GM12878 (cell line): Measurements from ENCODE around the gene C19orf81.

ENCODE experiments used
- CTCF ChIP-seq, 3 experiments: IDR thresholded peaks in 2 of 3; conservative IDR thresholded peaks in 1 of 3; 2 replicates each; pipeline ENCODE4 v1.5.1; 2011; ENCODE audit warnings: low read depth in 3 of 3, low read length in 3 of 3, mild to moderate bottlenecking in 3 of 3, control low read depth in 2 of 3, moderate library complexity in 2 of 3, inconsistent platforms in 1 of 3, mixed read lengths in 1 of 3; ENCODE audit not compliant: control insufficient read depth in 2 of 3, insufficient read depth in 1 of 3; ENCODE audit errors: extremely low read depth in 1 of 3
- FOXK2 ChIP-seq: fragments of 450-650 bp; IDR thresholded peaks from 2 replicates; pipeline ENCODE4 v1.6.1; 2017; ENCODE audit warnings: mild to moderate bottlenecking, moderate library complexity
- MEF2B ChIP-seq: fragments of 450-650 bp; IDR thresholded peaks from 2 replicates; pipeline ENCODE4 v1.6.1; 2018; ENCODE audit warnings: mild to moderate bottlenecking, moderate library complexity; ENCODE audit not compliant: partially characterized antibody, poor library complexity, severe bottlenecking
- NBN ChIP-seq: fragments of 450-650 bp; IDR thresholded peaks from 2 replicates; pipeline ENCODE4 v1.6.1; 2016
- POLR2AphosphoS5 ChIP-seq: IDR thresholded peaks from 2 replicates; pipeline ENCODE4 v1.6.1; 2011; ENCODE audit warnings: mild to moderate bottlenecking, low read length, inconsistent platforms
- SMAD5 ChIP-seq: IDR thresholded peaks from 2 replicates; pipeline ENCODE4 v1.6.1; 2016; ENCODE audit warnings: antibody characterized with exemption, low read depth
- SP1 ChIP-seq: IDR thresholded peaks from one replicate; pipeline ENCODE4 v1.6.1; 2011; ENCODE audit warnings: low read depth, low read length
- STAT1 ChIP-seq: fragments of 450-650 bp; conservative IDR thresholded peaks from 2 replicates; pipeline ENCODE4 v1.6.1; 2014; ENCODE audit warnings: antibody characterized with exemption, mild to moderate bottlenecking
- TAF1 ChIP-seq: IDR thresholded peaks from 2 replicates; pipeline ENCODE4 v1.6.1; 2011; ENCODE audit warnings: mild to moderate bottlenecking, low read depth, low read length, borderline replicate concordance
- TBL1XR1 ChIP-seq: IDR thresholded peaks from 2 replicates; pipeline ENCODE4 v1.6.1; 2012; ENCODE audit warnings: low read depth, low read length, improper control_type of control experiment
- ZNF24 ChIP-seq: fragments of 450-650 bp; IDR thresholded peaks from 2 replicates; pipeline ENCODE4 v1.6.1; 2017; ENCODE audit warnings: antibody characterized with exemption, mild to moderate bottlenecking

- no peak for TF ChIP-seq CTCF (IDR thresholded peaks at IDR 0.05 in 2 of 3, conservative IDR thresholded peaks at IDR 0.05 in 1 of 3; ENCODE audit: control insufficient read depth in 2 of 3, extremely low read depth in 1 of 3, insufficient read depth in 1 of 3, low read depth in 3 of 3, low read length in 3 of 3)
- no peak for TF ChIP-seq FOXK2
- TF ChIP-seq TBL1XR1 = no peak
- TF ChIP-seq ZNF24 = no peak
- TF ChIP-seq SMAD5 = no peak
- TF ChIP-seq POLR2AphosphoS5 = no peak
- no peak for TF ChIP-seq MEF2B
- no peak for TF ChIP-seq STAT1
- no peak for TF ChIP-seq TAF1
- no peak for TF ChIP-seq NBN
- TF ChIP-seq SP1 = no peak
Measured at GRCh38 chr19:50686310-50687032, 37.2 kb downstream of the C19orf81 start.
